Neural cell (in vitro differentiated cells): ENCODE data around the gene COPA. TPM values are rescaled to one million over a fixed set of nuclear protein-coding genes. Genes with fewer than 3 reads are reported as not detected.
A peak's percentile ranks its signal among the peaks of the same experiment; 100 is the strongest.

Experiments used
- H2AFZ ChIP-seq: fragments of 200-600, 300-800 bp; sonication (generic), shearing (Covaris generic); 2 replicates; pipeline ENCODE4 v1.6.0; 2014; ENCODE audit warnings: low read depth, mild to moderate bottlenecking, antibody characterized with exemption, low read length, moderate library complexity
- H3F3A ChIP-seq: fragments of 200-600 bp; shearing (Covaris generic); 2 replicates; pipeline ENCODE4 v1.6.1; 2016; ENCODE audit warnings: mild to moderate bottlenecking, moderate library complexity, mixed read lengths, antibody characterized with exemption, low read length; ENCODE audit not compliant: insufficient read depth, poor library complexity, severe bottlenecking
- H3K27ac ChIP-seq: fragments of 200-600, 300-800 bp; sonication (generic), shearing (Covaris generic); 2 replicates; pipeline ENCODE4 v1.5.1; 2014; ENCODE audit warnings: mild to moderate bottlenecking, low read length, moderate library complexity
- H3K27me3 ChIP-seq: fragments of 300-800, 200-600 bp; sonication (generic), shearing (Covaris generic); 2 replicates; pipeline ENCODE4 v1.6.0; 2014; ENCODE audit warnings: mild to moderate bottlenecking, low read depth, low read length, moderate library complexity; ENCODE audit not compliant: insufficient read depth
- H3K36me3 ChIP-seq: fragments of 300-800, 200-600 bp; sonication (generic), shearing (Covaris generic); 2 replicates; pipeline ENCODE4 v1.5.1; 2014; ENCODE audit warnings: mild to moderate bottlenecking, antibody characterized with exemption, low read length, moderate library complexity; ENCODE audit not compliant: insufficient read depth
- H3K4me2 ChIP-seq: fragments of 300-800, 200-600 bp; sonication (generic), shearing (Covaris generic); 2 replicates; pipeline ENCODE4 v1.6.0; 2014; ENCODE audit warnings: mild to moderate bottlenecking, low read length
- H3K4me3 ChIP-seq: fragments of 300-800, 200-600 bp; sonication (generic), shearing (Covaris generic); 2 replicates; pipeline ENCODE4 v1.5.1; 2014; ENCODE audit warnings: mild to moderate bottlenecking, low read length, moderate library complexity
- H3K79me2 ChIP-seq: fragments of 200-600 bp; shearing (Covaris generic); replicated peaks from 2 replicates; pipeline ENCODE4 v1.6.0; 2014; ENCODE audit warnings: mild to moderate bottlenecking, low read length, moderate library complexity; ENCODE audit not compliant: insufficient read depth
- H3K9ac ChIP-seq: fragments of 300-800, 200-600 bp; sonication (generic), shearing (Covaris generic); 2 replicates; pipeline ENCODE4 v1.6.1; 2016; ENCODE audit warnings: mild to moderate bottlenecking, low read length, mixed read lengths
- H3K9me2 ChIP-seq: fragments of 200-600 bp; shearing (Covaris generic); 2 replicates; pipeline ENCODE4 v1.6.1; 2016; ENCODE audit warnings: mild to moderate bottlenecking, low read length, mixed read lengths; ENCODE audit not compliant: insufficient read depth
- H3K9me3 ChIP-seq: fragments of 200-600, 300-800 bp; sonication (generic), shearing (Covaris generic); 2 replicates; pipeline ENCODE4 v1.6.1; 2016; ENCODE audit warnings: mild to moderate bottlenecking, mixed run types, low read length, moderate library complexity, mixed read lengths
- H4K20me1 ChIP-seq: fragments of 200-600 bp; shearing (Covaris generic); 2 replicates; pipeline ENCODE4 v1.6.1; 2016; ENCODE audit warnings: mild to moderate bottlenecking, mixed run types; ENCODE audit not compliant: insufficient read depth
- EP300 ChIP-seq: fragments of 450-650 bp; conservative IDR thresholded peaks from 2 replicates; pipeline ENCODE4 v1.6.1; 2014; ENCODE audit warnings: antibody characterized with exemption, mild to moderate bottlenecking, moderate library complexity; ENCODE audit not compliant: poor library complexity, severe bottlenecking
- EZH2 ChIP-seq: fragments of 200-600, 300-800 bp; shearing (Covaris generic), sonication (generic); IDR thresholded peaks from 2 replicates; pipeline ENCODE4 v1.6.1; 2014; ENCODE audit warnings: antibody characterized with exemption, low read length, borderline replicate concordance, mild to moderate bottlenecking; ENCODE audit not compliant: insufficient read depth, poor library complexity, severe bottlenecking
- MXI1 ChIP-seq: fragments of 450-650 bp; conservative IDR thresholded peaks from 2 replicates; pipeline ENCODE4 v1.6.1; 2014; ENCODE audit warnings: antibody characterized with exemption, mild to moderate bottlenecking; ENCODE audit not compliant: poor library complexity, severe bottlenecking
- POLR2AphosphoS5 ChIP-seq: IDR thresholded peaks from 2 replicates; pipeline ENCODE4 v1.6.1; 2012
- RAD21 ChIP-seq: fragments of 450-650 bp; conservative IDR thresholded peaks from 2 replicates; pipeline ENCODE4 v1.6.1; 2014; ENCODE audit warnings: antibody characterized with exemption, mild to moderate bottlenecking, moderate library complexity
- SMC3 ChIP-seq: fragments of 450-650 bp; conservative IDR thresholded peaks from 2 replicates; pipeline ENCODE4 v1.6.1; 2014; ENCODE audit warnings: antibody characterized with exemption, mild to moderate bottlenecking, moderate library complexity; ENCODE audit not compliant: poor library complexity
- TAF1 ChIP-seq: IDR thresholded peaks from 2 replicates; pipeline ENCODE4 v1.6.1; 2012; ENCODE audit warnings: low read depth
- polyA plus RNA-seq: library from polyadenylated mRNA; depleted of rRNA; stranded (reverse); fragments of >200 nt; gene quantifications from 2 replicates; pipeline ENCODE4 v1.2.3, GENCODE V29; 2014
- TF ChIP-seq, protein P1 (sequence below): IDR thresholded peaks from 2 replicates; pipeline ENCODE4 v1.6.1; 2012; ENCODE audit warnings: borderline replicate concordance
- TF ChIP-seq, protein P2 (sequence below): fragments of 450-650 bp; IDR thresholded peaks from 2 replicates; pipeline ENCODE4 v1.5.1; 2014; ENCODE audit warnings: antibody characterized with exemption, mild to moderate bottlenecking, moderate library complexity; ENCODE audit not compliant: poor library complexity, severe bottlenecking

COPA gene
- polyA plus RNA-seq, 1 donor from 2014 or later, result 75.0 TPM

DNA sequence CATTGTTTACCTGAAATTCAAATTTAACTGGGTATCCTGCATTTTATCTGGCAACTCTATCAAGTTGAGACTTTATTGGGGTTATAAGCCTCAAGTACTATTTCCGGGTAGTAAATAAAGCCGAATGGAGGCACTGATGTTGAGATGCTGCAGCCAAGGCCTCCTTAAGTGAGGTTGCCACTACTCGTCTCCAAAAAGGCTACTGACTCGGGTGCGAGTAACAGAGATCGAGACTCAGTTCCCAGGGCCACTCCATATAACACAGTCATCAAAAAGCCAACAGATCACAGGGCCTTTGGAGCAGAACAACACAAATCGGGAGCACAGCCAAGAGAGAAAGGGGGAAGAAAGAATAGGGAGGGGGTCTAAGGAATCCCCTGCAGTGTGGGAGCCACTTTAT lies 524 bp downstream of the COPA start:
- no peaks in the 10 kb centered on the region for H3K9me3 ChIP-seq
- TF ChIP-seq EZH2, result no peak
- TF ChIP-seq POLR2AphosphoS5, result no peak
- TF ChIP-seq MXI1, result no peak
- no peak for TF ChIP-seq EP300
- TF ChIP-seq, protein P1, sequence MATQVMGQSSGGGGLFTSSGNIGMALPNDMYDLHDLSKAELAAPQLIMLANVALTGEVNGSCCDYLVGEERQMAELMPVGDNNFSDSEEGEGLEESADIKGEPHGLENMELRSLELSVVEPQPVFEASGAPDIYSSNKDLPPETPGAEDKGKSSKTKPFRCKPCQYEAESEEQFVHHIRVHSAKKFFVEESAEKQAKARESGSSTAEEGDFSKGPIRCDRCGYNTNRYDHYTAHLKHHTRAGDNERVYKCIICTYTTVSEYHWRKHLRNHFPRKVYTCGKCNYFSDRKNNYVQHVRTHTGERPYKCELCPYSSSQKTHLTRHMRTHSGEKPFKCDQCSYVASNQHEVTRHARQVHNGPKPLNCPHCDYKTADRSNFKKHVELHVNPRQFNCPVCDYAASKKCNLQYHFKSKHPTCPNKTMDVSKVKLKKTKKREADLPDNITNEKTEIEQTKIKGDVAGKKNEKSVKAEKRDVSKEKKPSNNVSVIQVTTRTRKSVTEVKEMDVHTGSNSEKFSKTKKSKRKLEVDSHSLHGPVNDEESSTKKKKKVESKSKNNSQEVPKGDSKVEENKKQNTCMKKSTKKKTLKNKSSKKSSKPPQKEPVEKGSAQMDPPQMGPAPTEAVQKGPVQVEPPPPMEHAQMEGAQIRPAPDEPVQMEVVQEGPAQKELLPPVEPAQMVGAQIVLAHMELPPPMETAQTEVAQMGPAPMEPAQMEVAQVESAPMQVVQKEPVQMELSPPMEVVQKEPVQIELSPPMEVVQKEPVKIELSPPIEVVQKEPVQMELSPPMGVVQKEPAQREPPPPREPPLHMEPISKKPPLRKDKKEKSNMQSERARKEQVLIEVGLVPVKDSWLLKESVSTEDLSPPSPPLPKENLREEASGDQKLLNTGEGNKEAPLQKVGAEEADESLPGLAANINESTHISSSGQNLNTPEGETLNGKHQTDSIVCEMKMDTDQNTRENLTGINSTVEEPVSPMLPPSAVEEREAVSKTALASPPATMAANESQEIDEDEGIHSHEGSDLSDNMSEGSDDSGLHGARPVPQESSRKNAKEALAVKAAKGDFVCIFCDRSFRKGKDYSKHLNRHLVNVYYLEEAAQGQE, result no peak
- no peaks in the 10 kb centered on the region for H3K27me3 ChIP-seq
- peak overlapping the region; percentile 81 for H3K4me3 ChIP-seq
- no peaks in the 10 kb centered on the region for H3K9me2 ChIP-seq
- peaks cover 5% of the 10 kb centered on the region for H3K36me3 ChIP-seq
- H3K27ac ChIP-seq, result peak overlapping the region; percentile 67
- H3F3A ChIP-seq, result no peaks in the 10 kb centered on the region
- peak overlapping the region; percentile 91 for H3K4me2 ChIP-seq
- peak overlapping the region; percentile 69 for H2AFZ ChIP-seq
- peaks cover 70% of the 10 kb centered on the region for H3K79me2 ChIP-seq
- peak overlapping the region; percentile 91 for H3K9ac ChIP-seq
- no peaks in the 10 kb centered on the region for H4K20me1 ChIP-seq

DNA sequence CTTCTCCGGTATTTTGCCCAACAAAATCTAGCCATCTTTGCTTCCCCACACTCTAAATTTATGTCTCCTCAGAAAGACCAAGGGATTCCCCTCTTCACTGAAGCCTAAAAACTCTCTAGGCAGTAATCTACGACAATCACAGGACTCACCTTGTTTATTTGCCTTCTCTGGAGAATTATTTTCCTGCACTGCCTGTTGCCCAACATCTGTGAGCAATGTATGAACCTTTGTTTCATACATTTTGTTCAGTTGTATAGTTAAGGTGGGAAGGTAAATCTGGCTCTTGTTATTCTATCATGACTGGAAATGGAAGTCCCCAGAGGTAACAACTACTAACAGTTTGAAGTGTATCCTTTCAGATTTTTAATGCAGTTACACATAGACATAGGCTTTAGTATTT lies 2.2 kb downstream of the COPA start:
- Histone ChIP-seq H3K4me3 (peak overlapping the region; percentile 81), H3K27me3 (no peaks in the 10 kb centered on the region), H2AFZ (no peak overlapping the region), H3K9me3 (no peaks in the 10 kb centered on the region), H3K9me2 (no peaks in the 10 kb centered on the region), H3K36me3 (peaks cover 5% of the 10 kb centered on the region), H4K20me1 (no peaks in the 10 kb centered on the region), H3F3A (no peaks in the 10 kb centered on the region), H3K4me2 (no peak overlapping the region), H3K79me2 (peaks cover 70% of the 10 kb centered on the region), H3K9ac (no peak overlapping the region), H3K27ac (no peak overlapping the region)
- no peak for TF ChIP-seq RAD21
- TF ChIP-seq, protein P2, sequence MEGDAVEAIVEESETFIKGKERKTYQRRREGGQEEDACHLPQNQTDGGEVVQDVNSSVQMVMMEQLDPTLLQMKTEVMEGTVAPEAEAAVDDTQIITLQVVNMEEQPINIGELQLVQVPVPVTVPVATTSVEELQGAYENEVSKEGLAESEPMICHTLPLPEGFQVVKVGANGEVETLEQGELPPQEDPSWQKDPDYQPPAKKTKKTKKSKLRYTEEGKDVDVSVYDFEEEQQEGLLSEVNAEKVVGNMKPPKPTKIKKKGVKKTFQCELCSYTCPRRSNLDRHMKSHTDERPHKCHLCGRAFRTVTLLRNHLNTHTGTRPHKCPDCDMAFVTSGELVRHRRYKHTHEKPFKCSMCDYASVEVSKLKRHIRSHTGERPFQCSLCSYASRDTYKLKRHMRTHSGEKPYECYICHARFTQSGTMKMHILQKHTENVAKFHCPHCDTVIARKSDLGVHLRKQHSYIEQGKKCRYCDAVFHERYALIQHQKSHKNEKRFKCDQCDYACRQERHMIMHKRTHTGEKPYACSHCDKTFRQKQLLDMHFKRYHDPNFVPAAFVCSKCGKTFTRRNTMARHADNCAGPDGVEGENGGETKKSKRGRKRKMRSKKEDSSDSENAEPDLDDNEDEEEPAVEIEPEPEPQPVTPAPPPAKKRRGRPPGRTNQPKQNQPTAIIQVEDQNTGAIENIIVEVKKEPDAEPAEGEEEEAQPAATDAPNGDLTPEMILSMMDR, result no peak
- no peak for TF ChIP-seq SMC3

DNA sequence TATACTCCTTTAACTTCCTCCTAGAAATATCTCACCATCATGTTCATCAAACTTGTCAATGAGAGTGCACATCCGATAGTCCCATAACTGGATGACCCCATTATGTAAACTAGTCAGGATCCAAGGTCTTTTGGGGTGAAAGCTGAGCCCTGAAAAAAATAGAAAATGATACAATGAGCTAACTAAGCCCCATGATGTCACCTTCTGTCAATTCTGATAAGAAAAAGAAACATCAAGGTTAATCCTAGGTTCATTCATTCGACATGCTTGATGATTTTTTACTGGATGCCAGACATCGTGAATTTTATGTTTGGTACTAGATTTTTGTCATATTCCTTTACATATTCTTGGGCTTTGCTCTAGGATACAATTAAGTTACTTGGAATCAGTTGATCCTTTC lies 2.9 kb downstream of the COPA start:
- peaks cover 70% of the 10 kb centered on the region for H3K79me2 ChIP-seq
- H3K9ac ChIP-seq, result no peak overlapping the region
- no peak for TF ChIP-seq TAF1
- TF ChIP-seq RAD21, result no peak
- no peak for TF ChIP-seq POLR2AphosphoS5
- TF ChIP-seq SMC3, result no peak
- no peak for TF ChIP-seq MXI1
- TF ChIP-seq EP300, result no peak
- TF ChIP-seq, protein P1, result no peak
- TF ChIP-seq, protein P2, result no peak
- no peak for TF ChIP-seq EZH2
- no peak overlapping the region for H3K4me2 ChIP-seq
- no peaks in the 10 kb centered on the region for H4K20me1 ChIP-seq
- H2AFZ ChIP-seq, result no peak overlapping the region
- H3K9me3 ChIP-seq, result no peaks in the 10 kb centered on the region
- H3K27me3 ChIP-seq, result no peaks in the 10 kb centered on the region
- peaks cover 5% of the 10 kb centered on the region for H3K36me3 ChIP-seq
- H3F3A ChIP-seq, result no peaks in the 10 kb centered on the region
- no peaks in the 10 kb centered on the region for H3K9me2 ChIP-seq
- no peak overlapping the region for H3K4me3 ChIP-seq
- H3K27ac ChIP-seq, result no peak overlapping the region
